GM19240 (cell line): ENCODE data around the gene RELB.

Experiments
- DNase-seq: peaks from one replicate; pipeline ENCODE4 v3.0.0; 2011; ENCODE audit warnings: low spot score; ENCODE audit not compliant: insufficient read length

Gene RELB

GRCh38 chr19:45021971-45022370, 20.7 kb downstream of the RELB start:
- DNase-seq: no peak

- DNase-seq: no peak
These were observed 21.8 kb downstream of the RELB start for GRCh38 chr19:45023048-45023447.

DNA sequence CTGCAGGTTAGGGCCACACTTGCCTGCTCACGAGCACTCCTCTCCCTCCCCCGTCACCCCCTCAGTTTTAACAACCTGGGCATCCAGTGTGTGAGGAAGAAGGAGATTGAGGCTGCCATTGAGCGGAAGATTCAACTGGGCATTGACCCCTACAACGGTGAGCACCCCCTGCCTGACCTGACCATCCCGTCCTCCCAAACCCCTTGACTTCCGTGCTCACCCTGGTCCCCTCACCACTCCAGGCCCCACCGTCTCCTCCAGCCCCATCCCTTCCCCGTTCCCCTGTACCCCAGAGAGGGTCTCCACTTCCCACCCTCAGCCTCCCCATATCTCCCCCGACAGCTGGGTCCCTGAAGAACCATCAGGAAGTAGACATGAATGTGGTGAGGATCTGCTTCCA, 24.0 kb downstream of the RELB start:
- no peak for DNase-seq

DNA sequence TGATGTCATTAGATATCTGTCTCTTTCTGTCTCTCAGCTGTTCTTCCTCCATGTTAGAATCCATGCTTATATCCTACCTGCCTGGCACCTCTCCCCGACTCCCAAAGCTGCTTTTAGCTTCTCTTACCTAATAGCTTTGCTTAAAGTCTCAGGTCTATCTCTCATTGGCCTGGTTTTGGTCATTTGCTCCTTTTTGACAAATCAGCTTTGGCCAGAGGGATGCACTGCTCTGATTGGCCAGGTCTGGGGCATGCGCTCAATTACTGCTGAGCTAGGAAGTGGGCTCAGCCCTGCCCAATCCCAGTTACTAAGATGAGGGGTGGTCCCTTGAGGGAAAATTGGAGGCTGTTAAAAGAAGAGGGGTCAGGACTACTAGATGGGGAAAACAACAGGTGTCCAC, 26.1 kb downstream of the RELB start:
- DNase-seq: no peak

GRCh38 chr19:45030825-45031224, 29.6 kb downstream of the RELB start:
- DNase-seq: no peak

DNA sequence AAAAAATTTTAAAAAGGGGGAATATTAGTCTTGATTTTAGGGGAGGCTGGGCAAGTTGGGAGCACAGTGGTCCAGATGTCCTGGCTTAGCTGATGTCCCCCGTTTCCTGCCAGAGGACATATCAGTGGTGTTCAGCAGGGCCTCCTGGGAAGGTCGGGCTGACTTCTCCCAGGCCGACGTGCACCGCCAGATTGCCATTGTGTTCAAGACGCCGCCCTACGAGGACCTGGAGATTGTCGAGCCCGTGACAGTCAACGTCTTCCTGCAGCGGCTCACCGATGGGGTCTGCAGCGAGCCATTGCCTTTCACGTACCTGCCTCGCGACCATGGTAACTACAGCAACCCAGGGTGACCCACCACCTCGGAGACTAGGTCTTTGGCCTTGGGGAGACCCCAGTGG, 31.2 kb downstream of the RELB start:
- DNase-seq: no peak

GRCh38 chr19:45035755-45036154, 34.5 kb downstream of the RELB start:
- DNase-seq: no peak

GRCh38 chr19:45037393-45038169, 36.3 kb downstream of the RELB start:
- no peak for DNase-seq

GRCh38 chr19:45038931-45039893, 37.9 kb downstream of the RELB start, which contains the start of gene CLASRP:
TSS of gene CLASRP (plus strand) at chr19:45039045. CDS start at chr19:45040213, 1,168 bp downstream.
- peak; percentile 78 for DNase-seq

- DNase-seq: no peak
These were observed 39.0 kb downstream of the RELB start for GRCh38 chr19:45040059-45040771.

- no peak for DNase-seq
These were observed 39.9 kb downstream of the RELB start for GRCh38 chr19:45041125-45041524.

- DNase-seq: no peak
These were observed 44.5 kb downstream of the RELB start for GRCh38 chr19:45045671-45046353.

- DNase-seq: no peak
These were observed 45.1 kb downstream of the RELB start for GRCh38 chr19:45046355-45046754.

- DNase-seq: no peak
These were observed 46.0 kb downstream of the RELB start for GRCh38 chr19:45047188-45047797.

DNA sequence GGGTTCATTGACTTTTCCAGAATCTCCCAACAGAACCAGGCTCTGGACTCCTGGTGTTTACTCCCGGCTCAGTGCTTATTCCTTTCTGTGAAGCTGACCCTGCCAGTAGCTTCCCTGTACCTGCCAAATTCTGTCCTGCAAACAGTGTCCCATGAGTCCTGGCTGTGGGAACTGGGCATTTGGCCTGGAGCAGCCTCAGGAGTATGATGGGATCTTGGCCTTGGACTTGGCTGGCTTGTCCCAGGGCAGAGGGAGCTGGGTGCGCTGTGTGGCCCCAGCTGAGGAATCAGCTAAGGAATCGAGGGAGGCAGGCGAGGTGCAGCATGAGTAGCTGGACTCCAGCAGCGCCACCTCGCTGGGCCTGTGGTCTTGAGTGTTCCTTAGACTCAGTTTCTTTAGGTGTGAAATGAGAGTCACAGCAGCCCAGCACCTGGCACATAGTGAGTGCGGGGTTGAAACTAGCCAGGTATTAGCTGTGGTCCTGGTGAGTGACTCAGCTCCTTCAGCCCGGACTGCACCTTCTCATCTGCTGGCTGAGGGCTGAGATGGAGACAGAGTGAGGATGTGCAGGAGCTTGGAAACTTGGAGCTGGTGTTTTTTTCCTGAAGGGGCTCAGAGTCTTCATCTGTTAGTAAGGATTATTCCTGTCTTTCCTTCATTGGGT, 47.9 kb downstream of the RELB start:
- no peak for DNase-seq

GRCh38 chr19:45050036-45050435, 48.8 kb downstream of the RELB start:
- DNase-seq: no peak

DNA sequence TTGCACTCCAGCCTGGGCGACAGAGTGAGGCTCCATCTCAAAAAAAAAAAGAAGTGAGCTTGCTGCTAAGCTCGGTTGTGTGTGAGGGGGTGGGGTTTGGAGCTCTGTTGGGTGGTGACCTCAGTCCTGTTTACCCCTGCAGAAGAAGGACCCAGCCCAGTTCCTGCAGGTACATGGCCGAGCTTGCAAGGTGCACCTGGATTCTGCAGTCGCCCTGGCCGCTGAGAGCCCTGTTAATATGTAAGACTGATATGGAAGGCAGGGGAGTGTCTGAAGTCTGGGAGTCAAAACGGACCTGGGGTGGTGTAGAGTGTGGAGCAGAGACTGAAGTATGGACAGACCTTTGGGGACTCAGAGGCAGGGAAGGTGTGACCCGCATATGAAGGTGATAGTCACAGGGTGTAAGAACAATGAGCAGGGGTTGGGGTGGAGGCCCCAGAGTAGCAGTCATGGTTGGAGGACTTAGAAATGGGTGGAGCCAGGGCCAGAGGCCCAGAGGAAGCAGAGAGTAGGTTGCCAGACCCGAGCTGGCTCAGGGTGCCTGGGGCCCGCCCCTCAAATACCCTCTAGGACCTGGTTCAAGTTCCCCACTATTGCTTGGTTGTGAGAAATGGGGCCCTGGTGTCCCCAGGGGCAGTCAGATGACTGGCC, 50.8 kb downstream of the RELB start:
- no peak for DNase-seq

DNA sequence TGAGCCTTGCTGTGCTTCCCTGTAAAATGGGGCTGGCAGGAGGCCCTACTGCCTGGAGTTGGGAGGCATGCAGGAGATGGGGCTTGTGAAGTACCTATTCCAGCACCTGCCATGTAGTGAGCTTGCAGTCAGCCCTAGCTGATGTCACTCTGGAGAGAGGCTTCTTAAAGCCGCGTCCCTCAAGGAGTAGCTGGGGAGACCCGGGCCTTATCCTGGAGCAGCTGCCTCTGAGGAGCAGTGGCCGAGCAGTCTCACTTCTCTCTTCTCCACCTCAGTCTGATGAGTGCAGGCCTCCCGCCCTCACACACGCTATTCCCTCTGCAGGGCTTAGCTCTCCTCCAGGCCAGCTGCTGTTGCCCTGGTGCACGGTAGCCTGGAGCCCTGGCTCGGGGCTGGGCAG, 55.6 kb downstream of the RELB start:
- DNase-seq: no peak

GRCh38 chr19:45057444-45057843, 56.2 kb downstream of the RELB start:
- no peak for DNase-seq
